HS-5 (cell line): Measurements from ENCODE around the gene KRTAP9-6.
"Not testable (repeated sequence)": the region's sequence is repeated elsewhere in the genome, so short reads cannot be mapped to it uniquely, and the experiment has no call there.

Experiments used
- DNase-seq: peaks from one replicate; pipeline ENCODE4 v3.0.0-alpha.2; 2012; ENCODE audit warnings: low read depth

KRTAP9-6 gene

GRCh38 chr17:41271858-41272257 is 6.7 kb downstream of the KRTAP9-6 start:
- no peak for DNase-seq

GRCh38 chr17:41275648-41276190 is 10.5 kb downstream of the KRTAP9-6 start, which contains the start of gene KRTAP9-7:
KRTAP9-7 (plus strand) TSS chr17:41275698; CDS start chr17:41275698, 0 bp downstream.
- not testable (repeated sequence) for DNase-seq

DNA sequence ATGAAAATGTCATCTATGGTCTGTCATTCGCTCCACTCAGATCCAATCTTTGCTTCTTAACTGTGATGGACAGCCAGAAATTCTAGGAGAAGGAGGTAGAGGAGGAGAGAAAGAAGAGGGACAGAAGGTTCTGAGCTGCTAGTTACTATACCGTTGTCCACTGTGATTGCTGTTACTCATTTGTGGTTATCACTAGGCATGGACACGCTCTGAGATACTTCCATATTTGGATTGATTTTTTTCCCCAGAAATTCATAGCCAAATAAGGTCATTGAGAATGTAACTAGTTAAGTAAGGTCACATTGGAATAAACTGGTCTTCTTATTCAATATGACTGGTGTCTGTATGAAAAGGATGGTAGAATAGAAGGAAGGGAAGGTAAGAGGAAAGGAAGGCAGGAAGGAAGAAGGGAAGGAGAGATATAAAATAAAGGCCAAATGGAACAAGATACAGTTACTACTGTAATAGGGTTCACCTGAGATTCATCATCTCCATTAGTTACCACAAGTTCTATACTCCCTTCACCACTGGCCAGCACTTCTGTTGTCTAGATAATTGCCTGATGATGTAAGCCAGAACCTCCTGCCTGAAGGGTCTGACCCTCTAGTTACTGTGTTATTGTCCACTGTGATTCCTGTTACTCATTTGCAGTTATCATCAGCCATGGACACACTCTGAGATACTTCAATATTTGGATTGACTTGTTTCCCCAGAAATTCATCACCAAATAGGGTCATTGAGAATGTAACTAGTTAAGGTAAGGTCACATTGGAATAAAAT is 13.2 kb downstream of the KRTAP9-6 start:
- no peak for DNase-seq

- DNase-seq: no peak
Observed at GRCh38 chr17:41284043-41284442, 18.9 kb downstream of the KRTAP9-6 start.

GRCh38 chr17:41284546-41284945 is 19.4 kb downstream of the KRTAP9-6 start:
- no peak for DNase-seq

GRCh38 chr17:41287050-41287449 is 21.9 kb downstream of the KRTAP9-6 start:
- no peak for DNase-seq

DNA sequence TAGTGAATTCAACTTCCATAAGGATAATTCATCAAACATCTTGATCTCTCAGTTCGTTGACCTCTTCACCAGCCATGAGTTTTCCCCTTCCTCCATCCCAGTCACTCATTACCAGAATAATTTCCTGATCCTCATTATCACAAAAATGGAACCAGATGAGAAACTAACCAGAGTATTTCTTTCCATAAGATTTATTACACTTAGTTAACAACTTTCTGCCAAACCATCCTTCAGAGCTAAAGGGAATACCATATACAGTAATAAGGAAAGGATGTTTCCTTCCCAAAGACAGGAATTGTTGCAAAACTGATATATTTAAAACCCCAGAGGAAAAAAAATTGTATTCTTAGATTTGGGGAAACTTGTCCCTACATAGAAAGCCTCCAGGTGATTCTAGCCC is 28.8 kb downstream of the KRTAP9-6 start:
- no peak for DNase-seq

DNA sequence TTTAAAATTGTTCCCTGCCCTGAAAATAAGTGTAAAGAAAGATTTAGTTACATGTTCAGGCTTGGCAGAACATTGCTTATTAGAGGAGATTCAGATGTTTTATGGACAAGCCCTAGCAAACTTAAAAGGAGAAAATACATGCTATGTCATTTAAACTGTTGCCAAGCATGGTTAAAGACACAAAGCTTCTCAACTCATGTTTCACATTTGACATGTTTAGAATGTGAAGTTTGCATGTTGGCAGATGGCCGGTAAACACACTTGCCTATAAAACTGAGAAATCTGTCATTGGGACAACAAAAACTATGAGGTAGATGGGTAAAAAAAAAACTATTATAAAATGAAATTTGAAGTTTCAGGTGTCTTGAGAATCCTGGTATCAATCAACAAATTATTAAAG is 31.7 kb downstream of the KRTAP9-6 start:
- no peak for DNase-seq

DNA sequence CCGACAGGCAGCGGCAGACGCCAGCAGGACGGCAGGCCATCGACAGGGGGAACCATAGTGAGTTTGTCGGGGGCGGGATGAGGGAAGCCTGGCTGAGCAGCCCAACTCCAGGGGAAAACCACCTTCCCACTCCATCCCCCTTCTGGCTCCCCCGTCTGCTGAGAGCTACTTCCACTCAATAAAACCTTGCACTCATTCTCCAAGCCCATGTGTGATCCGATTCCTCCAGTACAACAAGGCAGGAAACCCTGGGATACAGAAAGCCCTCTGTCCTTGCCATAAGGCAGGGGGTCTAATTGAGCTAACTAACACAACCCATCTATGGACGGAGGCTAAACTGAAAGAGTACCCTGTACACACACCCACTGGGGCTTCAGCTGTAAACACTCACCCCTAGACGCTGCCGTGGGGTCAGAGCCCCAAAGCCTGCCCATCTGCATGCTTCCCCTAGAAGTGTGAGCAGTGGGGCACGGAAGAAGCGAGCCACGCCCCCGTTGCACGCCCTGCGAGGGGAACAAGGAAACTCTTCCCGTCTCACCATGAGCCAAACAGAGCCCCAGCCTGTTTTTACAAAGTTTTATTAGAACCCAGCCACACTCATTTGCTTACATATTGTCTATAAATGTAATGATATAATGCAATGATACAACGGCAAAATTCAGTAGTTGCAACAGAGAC is 33.4 kb downstream of the KRTAP9-6 start:
- DNase-seq: no peak

DNA sequence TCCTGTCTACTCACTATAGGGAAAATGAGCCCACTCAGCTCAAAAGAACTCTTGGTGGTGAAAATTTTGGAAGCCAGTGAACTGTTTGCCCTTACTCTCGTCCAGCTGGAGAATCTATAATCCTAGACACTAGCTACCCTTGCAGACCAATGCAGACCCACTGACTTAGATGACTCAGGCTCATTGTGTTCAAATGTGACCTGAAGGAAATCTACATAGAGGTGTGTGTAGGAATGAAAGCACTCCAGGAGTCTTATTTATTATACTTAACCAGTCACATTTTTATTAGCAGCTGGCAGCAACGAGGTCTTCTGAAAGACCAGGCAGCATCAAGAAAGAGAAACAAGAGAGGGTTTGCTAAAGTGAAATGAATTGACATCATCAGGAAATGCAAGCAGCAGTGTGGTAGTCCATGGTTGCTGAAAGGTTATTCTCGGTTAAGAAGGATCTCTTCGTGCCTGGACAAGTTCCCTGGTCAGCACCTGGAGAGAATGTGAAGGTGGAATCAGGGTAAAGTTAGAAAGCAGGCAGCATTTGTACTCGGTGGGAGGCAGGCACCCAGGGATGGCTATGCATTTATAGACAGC is 36.1 kb downstream of the KRTAP9-6 start:
- no peak for DNase-seq

GRCh38 chr17:41301916-41302901 is 37.0 kb downstream of the KRTAP9-6 start, which contains the start of gene KRTAP29-1:
KRTAP29-1 (minus strand) TSS chr17:41302851; CDS start chr17:41302851, 0 bp downstream.
- no peak for DNase-seq

GRCh38 chr17:41302981-41303380 is 37.8 kb downstream of the KRTAP9-6 start:
- DNase-seq: no peak

DNA sequence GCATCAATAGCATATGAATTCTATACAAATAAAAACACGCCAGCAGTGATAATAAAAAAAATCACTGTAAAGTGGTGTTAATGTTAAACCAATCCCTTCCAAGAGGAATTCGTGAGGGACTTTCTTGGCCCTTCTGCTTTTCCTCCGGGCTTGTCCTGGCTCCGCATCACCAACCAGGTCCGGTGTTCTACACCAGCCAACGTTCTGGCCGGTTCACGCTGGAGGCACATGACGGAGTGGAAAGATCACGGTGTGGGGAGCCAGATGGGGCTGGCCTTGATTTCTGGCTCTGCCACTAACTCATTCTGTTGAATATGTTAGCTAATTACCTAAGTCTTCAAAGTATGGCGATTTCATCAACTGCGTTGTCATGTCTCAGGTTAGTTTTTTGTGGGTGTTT is 38.9 kb downstream of the KRTAP9-6 start:
- DNase-seq: no peak

GRCh38 chr17:41307647-41308046 is 42.5 kb downstream of the KRTAP9-6 start:
- DNase-seq: no peak

DNA sequence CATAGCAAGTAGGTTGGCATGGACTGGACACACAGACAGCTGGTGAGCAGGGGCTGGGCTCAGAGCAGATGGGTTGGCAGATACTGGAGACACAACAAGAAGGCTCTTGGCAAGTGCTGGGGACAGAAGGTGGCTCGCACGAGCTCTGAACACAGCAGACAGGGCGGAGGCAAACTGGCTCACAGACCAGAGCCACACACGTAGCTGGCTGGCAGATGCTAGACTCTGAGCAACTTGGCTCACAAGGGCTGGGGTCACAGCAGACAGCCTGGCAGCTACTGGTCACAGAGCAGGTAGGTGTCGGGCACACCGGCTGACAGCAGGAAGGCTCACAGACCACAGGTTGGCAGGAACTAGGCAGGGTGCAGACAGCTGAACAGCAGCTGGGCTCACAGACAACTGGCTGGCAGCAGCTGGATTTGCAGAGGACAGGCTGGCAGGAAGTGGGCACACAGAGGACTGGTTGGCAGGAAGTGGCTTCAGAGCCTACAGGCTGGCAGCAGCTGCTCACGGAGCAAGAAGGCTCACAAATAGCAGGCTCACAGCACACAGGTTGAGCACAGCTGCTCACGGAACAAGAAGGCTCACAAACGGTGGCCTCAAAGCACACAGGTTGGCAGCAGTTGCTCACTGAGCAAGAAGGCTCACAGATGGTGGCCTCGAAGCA is 43.2 kb downstream of the KRTAP9-6 start:
- no peak for DNase-seq

DNA sequence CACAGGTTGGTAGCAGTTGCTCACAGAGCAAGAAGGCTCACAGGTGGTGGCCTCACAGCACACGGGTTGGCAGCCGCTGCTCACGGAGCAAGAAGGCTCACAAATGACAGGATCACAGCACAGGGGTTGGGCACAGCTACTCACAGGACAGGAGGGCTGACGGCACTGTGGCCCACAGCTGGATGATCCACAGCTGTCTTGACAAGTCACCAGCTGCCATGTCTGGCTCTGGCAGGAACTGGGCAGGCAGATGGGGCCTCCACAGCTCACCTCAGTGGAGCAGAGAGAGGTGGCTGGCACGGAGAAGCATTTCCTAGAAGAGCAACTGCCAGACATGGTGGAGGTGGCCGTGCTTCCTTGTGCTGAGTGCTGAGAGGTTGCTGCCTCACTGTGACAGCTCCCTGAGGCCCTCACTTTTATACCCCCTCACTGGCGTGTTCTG is 43.8 kb downstream of the KRTAP9-6 start, which contains the start of gene KRTAP16-1:
Gene KRTAP16-1 (minus strand): TSS at position 392 of the 442 bp plus-strand sequence. CDS start 56 bp downstream, at position 336.
- no peak for DNase-seq

GRCh38 chr17:41311111-41311510 is 45.9 kb downstream of the KRTAP9-6 start:
- no peak for DNase-seq

- DNase-seq: no peak
Observed at GRCh38 chr17:41315204-41315794, 50.1 kb downstream of the KRTAP9-6 start, which contains the start of gene KRTAP17-1. KRTAP17-1 (minus strand) TSS chr17:41315710; CDS start chr17:41315650, 60 bp downstream.
